Ishikawa (cell line): ENCODE data around the gene ARPC5.
A peak's percentile ranks its signal among the peaks of the same experiment; 100 is the strongest.

Experiments used
- CEBPB ChIP-seq: IDR thresholded peaks from 2 replicates; pipeline ENCODE4 v1.6.1; 2012
- CREB1 ChIP-seq: IDR thresholded peaks from 2 replicates; pipeline ENCODE4 v1.6.1; 2012; ENCODE audit warnings: low read depth
- EGR1 ChIP-seq: IDR thresholded peaks from 2 replicates; pipeline ENCODE4 v1.6.1; 2012
- EP300 ChIP-seq: IDR thresholded peaks from 2 replicates; pipeline ENCODE4 v1.6.1; 2012; ENCODE audit warnings: borderline replicate concordance
- FOXM1 ChIP-seq: IDR thresholded peaks from 2 replicates; pipeline ENCODE4 v1.6.1; 2012; ENCODE audit warnings: low read depth, borderline replicate concordance
- NFIC ChIP-seq: IDR thresholded peaks from 2 replicates; pipeline ENCODE4 v1.6.1; 2012
- RAD21 ChIP-seq: IDR thresholded peaks from 2 replicates; pipeline ENCODE4 v1.6.1; 2012; ENCODE audit warnings: low read depth
- TAF1 ChIP-seq: IDR thresholded peaks from 2 replicates; pipeline ENCODE4 v1.6.1; 2012; ENCODE audit warnings: low read depth, mild to moderate bottlenecking
- TCF12 ChIP-seq: IDR thresholded peaks from 2 replicates; pipeline ENCODE4 v1.6.1; 2012; ENCODE audit warnings: low read depth
- TEAD4 ChIP-seq: IDR thresholded peaks from 2 replicates; pipeline ENCODE4 v1.6.1; 2012
- YY1 ChIP-seq: IDR thresholded peaks from 2 replicates; pipeline ENCODE4 v1.6.1; 2012; ENCODE audit warnings: low read depth
- ZBTB7A ChIP-seq: IDR thresholded peaks from 2 replicates; pipeline ENCODE4 v1.6.1; 2012; ENCODE audit warnings: low read depth
- TF ChIP-seq, protein P1 (sequence below): IDR thresholded peaks from 2 replicates; pipeline ENCODE4 v1.6.1; 2012; ENCODE audit warnings: low read depth, mild to moderate bottlenecking
- TF ChIP-seq, protein P2 (sequence below): IDR thresholded peaks from 2 replicates; pipeline ENCODE4 v1.6.1; 2012
- TF ChIP-seq, protein P3 (sequence below): IDR thresholded peaks from 2 replicates; pipeline ENCODE4 v1.6.1; 2012

Gene ARPC5

DNA sequence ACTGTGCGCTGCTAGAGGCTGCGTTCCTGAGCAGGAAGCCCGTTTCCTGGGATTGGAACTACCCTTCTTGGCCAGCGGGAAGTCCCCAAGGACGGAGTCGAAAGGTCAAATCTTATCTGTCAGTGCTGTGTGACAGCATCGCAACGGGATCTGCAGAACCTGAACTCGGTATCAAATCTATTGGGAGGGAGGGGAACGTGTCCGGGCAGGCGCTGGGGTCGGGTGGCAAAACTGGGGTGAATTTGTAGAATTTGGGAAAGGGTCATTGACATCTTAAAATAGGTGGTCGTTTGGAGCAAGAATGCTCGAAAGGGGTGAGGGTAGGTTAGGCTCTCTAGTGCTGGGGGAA lies 725 bp upstream of the ARPC5 start:
- TF ChIP-seq EGR1 (no peak), FOXM1 (no peak), EP300 (no peak), ZBTB7A (no peak)

DNA sequence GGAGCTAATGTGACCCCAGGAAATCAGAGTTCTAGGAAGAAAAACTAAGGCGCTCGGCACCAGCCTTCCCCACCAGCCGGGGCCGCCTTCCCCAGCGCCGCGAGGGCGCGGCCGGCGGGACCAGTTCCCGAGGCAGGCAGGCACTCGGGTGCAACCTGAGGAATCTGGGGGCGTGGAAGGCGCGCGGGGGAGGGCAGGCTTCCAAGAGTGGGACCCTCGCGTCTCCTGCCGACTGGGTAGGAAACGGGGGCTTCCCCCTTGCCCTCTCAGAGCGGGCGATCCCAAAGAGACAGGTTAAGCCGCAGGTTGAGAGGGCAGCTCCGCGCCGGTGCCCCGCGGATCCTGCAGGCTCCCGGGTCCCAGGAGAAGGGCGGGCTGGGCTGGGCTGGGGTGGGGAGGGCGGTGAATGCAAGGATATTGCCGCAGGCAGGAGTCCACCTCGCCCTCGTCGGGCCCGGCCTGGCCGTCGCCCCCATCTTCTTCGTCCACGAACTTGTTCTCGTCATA lies 431 bp downstream of the ARPC5 start:
- TF ChIP-seq NFIC (0 out of 2 replicates have a peak, but pooled peaks have one; percentile 17), EGR1 (peak; percentile 77), TEAD4 (peak; percentile 31; the same call in 1 of the 2 replicates), ZBTB7A (0 out of 2 replicates have a peak, but pooled peaks have one; percentile 23), TAF1 (no peak)

DNA sequence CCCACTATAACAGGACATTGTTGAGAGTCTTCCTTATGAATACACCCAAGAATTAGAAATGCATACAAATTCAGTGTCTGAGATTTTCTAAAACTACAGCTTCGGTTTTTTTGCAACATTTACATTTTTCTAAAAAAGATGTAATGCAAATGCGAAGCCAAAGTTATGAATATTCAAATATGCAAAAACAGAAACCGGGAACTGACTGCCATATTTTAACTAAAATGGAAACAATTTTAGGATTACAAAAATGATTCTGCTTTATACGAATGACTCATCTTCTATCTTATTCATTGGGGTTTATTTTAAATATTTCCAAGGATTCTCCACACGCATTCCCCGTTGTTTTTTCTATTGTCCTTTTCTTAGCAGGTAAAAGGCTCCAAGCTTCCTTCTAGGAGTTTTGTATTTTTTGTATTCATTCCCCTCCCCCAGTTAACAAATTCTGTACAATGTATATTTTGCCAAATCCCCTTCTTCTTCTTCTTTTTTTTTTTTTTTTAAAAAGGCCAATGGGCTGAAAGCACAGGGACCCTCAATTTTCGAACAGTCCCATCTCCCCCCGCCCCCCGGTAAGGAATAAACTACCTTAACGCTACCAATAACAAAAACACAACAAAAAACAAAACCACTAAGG lies 1.0 kb downstream of the ARPC5 start:
- no peak for TF ChIP-seq RAD21
- TF ChIP-seq CEBPB: no peak
- no peak for TF ChIP-seq TAF1
- no peak for TF ChIP-seq TEAD4
- no peak for TF ChIP-seq EP300
- TF ChIP-seq, protein P1, sequence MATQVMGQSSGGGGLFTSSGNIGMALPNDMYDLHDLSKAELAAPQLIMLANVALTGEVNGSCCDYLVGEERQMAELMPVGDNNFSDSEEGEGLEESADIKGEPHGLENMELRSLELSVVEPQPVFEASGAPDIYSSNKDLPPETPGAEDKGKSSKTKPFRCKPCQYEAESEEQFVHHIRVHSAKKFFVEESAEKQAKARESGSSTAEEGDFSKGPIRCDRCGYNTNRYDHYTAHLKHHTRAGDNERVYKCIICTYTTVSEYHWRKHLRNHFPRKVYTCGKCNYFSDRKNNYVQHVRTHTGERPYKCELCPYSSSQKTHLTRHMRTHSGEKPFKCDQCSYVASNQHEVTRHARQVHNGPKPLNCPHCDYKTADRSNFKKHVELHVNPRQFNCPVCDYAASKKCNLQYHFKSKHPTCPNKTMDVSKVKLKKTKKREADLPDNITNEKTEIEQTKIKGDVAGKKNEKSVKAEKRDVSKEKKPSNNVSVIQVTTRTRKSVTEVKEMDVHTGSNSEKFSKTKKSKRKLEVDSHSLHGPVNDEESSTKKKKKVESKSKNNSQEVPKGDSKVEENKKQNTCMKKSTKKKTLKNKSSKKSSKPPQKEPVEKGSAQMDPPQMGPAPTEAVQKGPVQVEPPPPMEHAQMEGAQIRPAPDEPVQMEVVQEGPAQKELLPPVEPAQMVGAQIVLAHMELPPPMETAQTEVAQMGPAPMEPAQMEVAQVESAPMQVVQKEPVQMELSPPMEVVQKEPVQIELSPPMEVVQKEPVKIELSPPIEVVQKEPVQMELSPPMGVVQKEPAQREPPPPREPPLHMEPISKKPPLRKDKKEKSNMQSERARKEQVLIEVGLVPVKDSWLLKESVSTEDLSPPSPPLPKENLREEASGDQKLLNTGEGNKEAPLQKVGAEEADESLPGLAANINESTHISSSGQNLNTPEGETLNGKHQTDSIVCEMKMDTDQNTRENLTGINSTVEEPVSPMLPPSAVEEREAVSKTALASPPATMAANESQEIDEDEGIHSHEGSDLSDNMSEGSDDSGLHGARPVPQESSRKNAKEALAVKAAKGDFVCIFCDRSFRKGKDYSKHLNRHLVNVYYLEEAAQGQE: no peak
- TF ChIP-seq ZBTB7A: no peak
- no peak for TF ChIP-seq FOXM1
- TF ChIP-seq NFIC: no peak
- TF ChIP-seq TCF12: no peak
- no peak for TF ChIP-seq CREB1
- no peak for TF ChIP-seq EGR1
- TF ChIP-seq YY1: no peak

DNA sequence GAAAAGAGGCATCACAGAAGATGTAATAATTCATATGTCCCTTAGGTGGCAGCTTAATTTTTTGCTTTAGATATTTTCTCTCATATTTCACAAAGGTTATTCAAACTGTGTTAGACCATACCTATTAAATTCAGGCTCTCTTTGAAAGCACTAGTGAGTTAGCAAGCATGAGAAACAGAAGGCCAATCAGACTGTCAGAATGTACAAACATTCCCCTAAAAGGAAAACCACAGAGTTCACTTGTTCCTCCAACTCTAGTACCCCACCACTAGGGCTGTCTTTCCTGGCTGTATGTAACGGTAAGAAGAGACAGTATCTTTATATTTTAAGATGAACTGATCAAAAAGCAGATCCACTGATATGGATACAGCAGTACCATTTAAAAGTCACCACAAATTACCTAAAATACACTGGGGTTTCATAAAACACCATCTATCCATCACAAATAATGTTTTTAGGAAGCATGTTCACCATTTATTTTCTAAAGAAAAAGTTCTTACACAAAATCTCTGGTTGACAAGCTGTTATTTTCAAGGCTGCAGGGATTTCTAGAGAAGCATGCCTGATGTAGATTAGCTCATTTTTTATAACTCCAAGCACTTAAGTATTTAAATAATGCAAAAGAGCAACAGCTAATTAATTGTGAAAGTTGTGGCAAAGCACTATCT lies 1.8 kb downstream of the ARPC5 start:
- no peak for TF ChIP-seq CEBPB
- TF ChIP-seq, protein P2, sequence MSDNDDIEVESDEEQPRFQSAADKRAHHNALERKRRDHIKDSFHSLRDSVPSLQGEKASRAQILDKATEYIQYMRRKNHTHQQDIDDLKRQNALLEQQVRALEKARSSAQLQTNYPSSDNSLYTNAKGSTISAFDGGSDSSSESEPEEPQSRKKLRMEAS: no peak
- no peak for TF ChIP-seq RAD21
- TF ChIP-seq EGR1: no peak
- no peak for TF ChIP-seq NFIC

DNA sequence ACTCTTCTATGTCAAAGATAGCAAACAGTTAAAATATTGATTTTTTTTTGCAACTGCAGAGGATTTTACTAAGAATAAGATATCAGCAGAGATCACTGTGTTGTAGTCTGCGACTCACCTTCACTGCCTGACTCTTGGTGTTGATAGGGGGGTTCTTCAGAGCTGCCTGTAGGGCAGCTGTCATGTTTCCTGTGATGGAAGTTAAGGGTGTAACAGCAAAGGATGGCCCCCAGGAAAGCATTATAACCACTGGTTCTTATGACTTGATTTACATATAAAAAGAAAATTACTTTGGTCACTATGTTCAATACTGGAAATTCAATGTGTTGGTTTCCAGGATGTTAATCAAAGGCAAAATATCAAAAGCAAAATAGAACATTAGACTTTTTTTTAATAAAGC lies 2.6 kb downstream of the ARPC5 start:
- TF ChIP-seq FOXM1 (no peak), NFIC (no peak), TCF12 (no peak), TEAD4 (no peak), CEBPB (no peak)
- TF ChIP-seq, protein P1: no peak

DNA sequence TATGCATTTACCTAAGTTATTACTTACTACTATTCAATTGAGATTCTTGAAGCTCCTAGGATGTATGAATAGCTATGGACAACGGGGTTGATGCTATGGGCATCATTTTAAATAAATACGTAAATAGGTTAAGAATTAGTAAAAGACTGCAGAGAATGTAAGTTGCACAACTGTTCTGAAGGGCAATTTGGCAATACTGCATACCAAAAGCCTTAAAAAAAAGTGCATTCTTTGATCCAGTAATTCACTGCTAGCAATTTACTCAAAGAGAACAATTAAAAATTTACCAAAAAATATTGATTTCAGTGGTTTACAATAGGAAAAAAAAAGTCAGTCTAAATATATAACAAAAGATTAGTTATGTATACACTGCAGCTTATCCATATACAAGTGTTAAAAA lies 3.5 kb downstream of the ARPC5 start:
- no peak for TF ChIP-seq FOXM1
- TF ChIP-seq TCF12: no peak
- TF ChIP-seq TEAD4: no peak
- TF ChIP-seq, protein P2: no peak
- TF ChIP-seq EP300: no peak
- TF ChIP-seq, protein P3, sequence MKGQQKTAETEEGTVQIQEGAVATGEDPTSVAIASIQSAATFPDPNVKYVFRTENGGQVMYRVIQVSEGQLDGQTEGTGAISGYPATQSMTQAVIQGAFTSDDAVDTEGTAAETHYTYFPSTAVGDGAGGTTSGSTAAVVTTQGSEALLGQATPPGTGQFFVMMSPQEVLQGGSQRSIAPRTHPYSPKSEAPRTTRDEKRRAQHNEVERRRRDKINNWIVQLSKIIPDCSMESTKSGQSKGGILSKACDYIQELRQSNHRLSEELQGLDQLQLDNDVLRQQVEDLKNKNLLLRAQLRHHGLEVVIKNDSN: no peak
- TF ChIP-seq, protein P1: no peak
- no peak for TF ChIP-seq TAF1
- TF ChIP-seq YY1: no peak
- TF ChIP-seq CEBPB: no peak; the same call in 1 of the 2 replicates
- no peak for TF ChIP-seq EGR1
- TF ChIP-seq RAD21: no peak
